GM10248 (cell line): Measurements from ENCODE around the gene TRMT112.
A peak's percentile ranks its signal among the peaks of the same experiment; 100 is the strongest.

ENCODE experiments used
- CTCF ChIA-PET: fragments of 300-600 bp; sonication (Branson Sonifier 250); formaldehyde crosslinking; extraction: SDS; loops from one replicate; lab custom pipeline; 2021; ENCODE audit warnings: antibody characterized with exemption; lab: Yijun Ruan, JAX
- POLR2A ChIA-PET: fragments of 350-650 bp; sonication (Branson Sonifier 250); formaldehyde crosslinking; extraction: SDS; loops from one replicate; lab custom pipeline; 2020; ENCODE audit warnings: antibody characterized with exemption; lab: Yijun Ruan, JAX
- DNase-seq: peaks from one replicate; pipeline ENCODE4 v3.0.0; 2012; ENCODE audit errors: extremely low spot score
- TF ChIP-seq, protein P1 (sequence below): IDR thresholded peaks from 2 replicates; pipeline ENCODE4 v1.5.1; 2012; ENCODE audit warnings: mild to moderate bottlenecking, low read depth; ENCODE audit errors: extremely low read depth, missing control alignments, control extremely low read depth

TRMT112 gene

DNA sequence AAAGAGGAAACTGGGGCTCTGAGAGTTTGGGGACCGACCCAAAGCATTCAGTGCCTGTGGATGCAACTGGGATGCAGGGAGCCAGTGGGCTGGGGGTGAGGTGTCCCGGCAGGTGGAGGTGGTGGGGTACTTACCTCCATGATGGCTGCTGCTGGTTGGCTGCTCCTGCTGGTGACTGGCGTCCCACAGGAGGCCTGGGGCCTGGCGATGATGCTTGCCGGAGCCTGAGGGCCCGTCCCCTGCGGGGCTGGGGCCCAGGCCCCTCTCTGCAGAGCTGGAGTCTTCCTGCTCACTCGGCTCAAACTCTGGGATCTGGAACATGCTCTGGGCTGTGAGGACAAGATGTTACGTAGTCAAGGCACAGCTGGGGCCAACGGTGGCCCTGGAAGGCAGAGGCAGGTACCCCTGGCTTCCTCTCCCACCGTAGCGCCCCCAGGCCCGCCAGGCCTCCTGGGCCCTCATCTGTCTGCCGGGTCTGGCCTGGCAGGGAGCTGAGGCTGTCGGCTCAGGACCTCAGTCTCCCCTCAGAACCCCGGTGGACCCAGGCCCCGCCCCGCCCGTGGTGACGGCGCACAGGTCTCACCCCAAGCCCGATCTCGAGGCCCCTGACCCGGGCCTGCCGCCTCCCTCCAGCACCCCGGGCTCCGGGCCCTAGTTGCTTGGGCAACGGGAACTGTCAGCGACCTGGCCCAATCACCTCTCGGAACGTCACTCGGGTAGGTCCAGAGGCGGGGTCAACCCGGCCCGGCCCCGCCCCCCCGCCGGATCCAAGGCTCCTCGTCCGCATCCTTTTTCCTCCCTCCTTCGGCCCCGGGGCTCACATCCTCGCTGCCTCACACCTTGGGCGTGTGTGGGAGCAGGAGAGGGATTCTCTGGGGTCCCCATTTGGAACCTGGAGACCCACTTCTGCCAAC, 33.1 kb downstream of the TRMT112 start, which contains the start of gene BAD:
BAD (minus strand) TSS at position 618 of the 914 bp plus-strand sequence; CDS start at position 321, 297 bp downstream.
- TF ChIP-seq, protein P1, sequence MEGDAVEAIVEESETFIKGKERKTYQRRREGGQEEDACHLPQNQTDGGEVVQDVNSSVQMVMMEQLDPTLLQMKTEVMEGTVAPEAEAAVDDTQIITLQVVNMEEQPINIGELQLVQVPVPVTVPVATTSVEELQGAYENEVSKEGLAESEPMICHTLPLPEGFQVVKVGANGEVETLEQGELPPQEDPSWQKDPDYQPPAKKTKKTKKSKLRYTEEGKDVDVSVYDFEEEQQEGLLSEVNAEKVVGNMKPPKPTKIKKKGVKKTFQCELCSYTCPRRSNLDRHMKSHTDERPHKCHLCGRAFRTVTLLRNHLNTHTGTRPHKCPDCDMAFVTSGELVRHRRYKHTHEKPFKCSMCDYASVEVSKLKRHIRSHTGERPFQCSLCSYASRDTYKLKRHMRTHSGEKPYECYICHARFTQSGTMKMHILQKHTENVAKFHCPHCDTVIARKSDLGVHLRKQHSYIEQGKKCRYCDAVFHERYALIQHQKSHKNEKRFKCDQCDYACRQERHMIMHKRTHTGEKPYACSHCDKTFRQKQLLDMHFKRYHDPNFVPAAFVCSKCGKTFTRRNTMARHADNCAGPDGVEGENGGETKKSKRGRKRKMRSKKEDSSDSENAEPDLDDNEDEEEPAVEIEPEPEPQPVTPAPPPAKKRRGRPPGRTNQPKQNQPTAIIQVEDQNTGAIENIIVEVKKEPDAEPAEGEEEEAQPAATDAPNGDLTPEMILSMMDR: peak; percentile 0
- ChIA-PET POLR2A (interaction anchor here (0.8 to 2.7 kb wide), 4 partner anchors 13 to 99 kb away, joined by 3 to 11 read pairs (median 4); partner anchors contain the start of genes NUDT22 and STIP1), CTCF (interaction anchor here (1.2 to 14.3 kb wide), 4 partner anchors 13 to 79 kb away, joined by 3 to 186 read pairs (median 14); partner anchors contain the start of genes CATSPERZ and ESRRA)
- DNase-seq: peak; percentile 99

DNA sequence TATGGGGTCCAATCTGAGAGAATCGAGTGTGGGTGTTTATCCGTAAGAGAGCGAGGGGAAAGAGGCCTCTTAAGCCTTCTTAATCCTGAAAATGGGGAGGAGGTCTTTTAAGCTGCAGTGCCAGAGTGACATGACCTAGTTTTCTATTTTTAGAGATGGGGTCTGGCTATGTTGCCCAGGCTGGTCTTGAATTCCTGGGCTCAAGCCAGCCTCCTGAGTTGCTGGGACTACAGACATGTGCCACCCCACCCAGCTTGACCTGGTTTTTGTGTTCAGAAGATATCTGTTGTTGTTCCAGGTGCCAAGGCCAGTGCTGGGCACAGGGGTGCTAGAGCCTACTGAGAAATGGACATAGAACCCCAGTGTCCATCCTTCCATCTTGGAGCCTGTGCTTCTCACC, 34.3 kb downstream of the TRMT112 start:
- POLR2A ChIA-PET: interaction anchor here (2.7 kb wide), 1 partner anchor 11 kb away, joined by 11 read pairs; no protein-coding TSS in a partner anchor
- CTCF ChIA-PET: interaction anchor here (0.7 to 14.3 kb wide), 3 partner anchors 11 to 33 kb away, joined by 3 to 186 read pairs (median 21); partner anchors contain the start of genes CATSPERZ and ESRRA
- TF ChIP-seq, protein P1: no peak
- DNase-seq: no peak

DNA sequence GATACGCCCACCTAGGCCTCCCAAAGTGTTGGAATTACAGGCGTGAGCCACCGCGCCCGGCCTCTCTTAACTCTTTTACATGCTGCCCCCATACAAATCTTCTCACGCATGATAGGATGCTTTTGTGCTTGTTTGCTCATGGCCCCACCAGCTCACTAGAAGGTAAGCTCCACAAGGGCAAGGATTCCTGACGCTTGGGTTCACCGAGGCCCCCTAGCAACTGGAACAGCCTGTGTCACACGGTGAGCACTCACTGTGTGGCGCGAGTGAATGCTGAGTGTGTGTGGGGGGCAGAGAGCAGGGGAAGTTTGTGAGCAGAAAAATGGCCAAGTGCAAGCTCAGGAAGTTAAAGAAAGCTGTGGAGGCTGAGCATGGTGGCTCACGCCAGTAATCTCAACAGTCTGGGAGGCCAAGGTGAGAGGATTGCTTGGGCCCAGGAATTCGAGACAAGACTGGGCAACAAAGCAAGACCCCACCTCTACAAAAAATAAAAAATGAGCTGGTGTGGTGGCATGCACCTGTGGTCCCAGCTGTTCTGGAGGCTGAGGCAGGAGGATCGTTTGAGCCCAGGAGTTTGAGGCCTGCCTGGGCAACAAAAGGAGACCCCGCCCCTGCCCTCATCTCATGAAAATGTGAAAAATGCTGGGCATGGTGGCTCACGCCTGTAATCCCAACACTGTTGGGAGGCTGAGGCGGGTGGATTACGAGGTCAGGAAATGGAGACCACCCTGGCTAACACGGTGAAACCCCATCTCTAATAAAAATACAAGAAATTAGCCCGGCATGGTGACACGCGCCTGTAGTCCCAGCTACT, 35.2 kb downstream of the TRMT112 start:
- ChIA-PET POLR2A (no interaction called here), CTCF (interaction anchor here (5.2 to 14.3 kb wide), 2 partner anchors 10 to 21 kb away, joined by 21 to 186 read pairs; partner anchors contain the start of genes CATSPERZ and ESRRA)
- DNase-seq: no peak
- TF ChIP-seq, protein P1: no peak

DNA sequence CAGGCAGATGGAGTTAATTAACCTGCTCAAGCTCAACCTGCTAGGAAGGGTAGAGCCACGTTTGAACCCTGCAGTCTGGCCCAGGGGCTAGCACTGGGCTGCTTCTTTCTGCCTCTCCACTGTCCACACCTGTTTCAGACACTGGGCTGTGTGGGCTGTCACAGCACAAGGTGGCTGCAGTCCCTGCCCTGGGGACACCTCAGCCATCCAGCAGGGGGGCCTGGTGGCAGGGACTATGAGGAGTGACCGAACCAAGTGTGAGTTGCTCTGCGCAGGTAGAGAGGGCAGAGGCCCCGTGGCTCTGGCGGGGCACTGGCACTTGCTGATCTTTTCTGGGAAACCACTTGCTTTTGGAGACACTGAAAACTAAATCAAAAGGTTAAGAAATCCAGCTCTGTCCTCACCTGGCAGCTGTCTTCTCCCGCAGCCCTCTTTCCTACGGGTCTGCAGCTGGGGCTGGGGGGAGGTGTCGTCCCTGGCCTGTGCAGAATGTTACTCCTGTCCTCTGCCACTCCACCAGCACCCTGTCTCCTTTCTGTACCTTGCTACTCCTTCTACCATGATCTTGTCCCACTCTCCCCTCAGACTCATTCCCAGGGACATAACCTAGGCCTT, 38.7 kb downstream of the TRMT112 start:
- ChIA-PET POLR2A (no interaction called here), CTCF (interaction anchor here (2.0 to 15.3 kb wide), 2 partner anchors 24 to 29 kb away, joined by 7 to 164 read pairs; partner anchors contain the start of genes CATSPERZ and ESRRA)
- DNase-seq: no peak
- TF ChIP-seq, protein P1: no peak

DNA sequence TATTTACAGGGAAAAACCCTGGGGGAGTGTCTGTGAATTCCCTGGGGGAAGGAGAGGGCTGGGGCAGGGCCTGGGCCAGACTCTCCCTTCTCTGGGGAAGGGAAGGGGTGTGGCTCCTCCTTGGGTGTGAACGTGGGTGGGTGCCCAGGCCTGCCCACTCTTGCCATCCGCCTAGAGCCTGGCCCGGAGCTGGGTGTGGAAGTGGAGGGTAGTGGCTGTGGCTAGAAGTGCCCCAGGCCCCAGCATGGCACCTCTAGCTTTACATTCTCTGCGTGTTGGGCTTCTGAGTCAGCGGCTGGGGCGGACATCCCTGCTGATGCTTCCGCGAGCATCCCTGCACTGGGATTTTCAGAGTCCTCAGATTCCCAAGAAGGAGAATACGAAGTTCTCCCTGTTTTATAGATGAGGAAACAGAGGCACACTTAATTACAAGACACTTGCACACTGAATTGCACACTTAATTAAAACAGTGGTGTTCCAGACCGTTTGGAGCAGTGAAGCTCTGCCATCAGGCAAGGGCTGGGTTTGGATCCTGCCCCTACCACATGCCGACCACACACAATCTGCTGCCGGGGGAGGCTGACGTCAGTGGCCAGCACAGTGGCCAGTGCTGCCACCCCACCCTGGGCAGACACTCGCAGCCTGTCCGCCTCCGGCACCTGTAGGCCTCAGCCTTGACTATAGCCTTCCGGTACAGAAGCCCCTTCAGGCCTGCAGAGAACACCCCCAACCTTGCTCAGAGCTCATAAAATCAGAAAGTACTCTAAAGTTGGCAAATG, 40.5 kb downstream of the TRMT112 start:
- TF ChIP-seq, protein P1: no peak
- DNase-seq: no peak
- CTCF ChIA-PET: interaction anchor here (15.3 kb wide), 1 partner anchor 26 kb away, joined by 164 read pairs; the partner anchor contains the start of genes CATSPERZ and ESRRA
- POLR2A ChIA-PET: no interaction called here
